Calu3 (cell line): Measurements from ENCODE around the gene MMP13. TPM values are rescaled to one million over a fixed set of nuclear protein-coding genes. Genes with fewer than 3 reads are reported as not detected.

Experiments used
- BruUV-seq: library from RNA; stranded (reverse); fragments of 400-500 nt; replicated peaks from 2 replicates; lab custom pipeline; 2021; lab: Mats Ljungman, UMichigan
- CTCF ChIA-PET: fragments of 300-600 bp; sonication (Branson Sonifier 250); formaldehyde crosslinking; loops from one replicate; lab custom pipeline; 2022; ENCODE audit warnings: antibody characterized with exemption; lab: Charles Lee
- DNase-seq: peaks from one replicate; pipeline ENCODE4 v3.0.0; 2022
- H3K27ac Mint-ChIP-seq: one replicate; pipeline ENCODE4 v1.8.0; 2022; ENCODE audit warnings: mixed read lengths; ENCODE audit not compliant: unreplicated experiment
- H3K27me3 Mint-ChIP-seq: one replicate; pipeline ENCODE4 v1.8.0; 2022; ENCODE audit warnings: mixed read lengths; ENCODE audit not compliant: unreplicated experiment
- H3K36me3 Mint-ChIP-seq: one replicate; pipeline ENCODE4 v1.8.0; 2022; ENCODE audit warnings: mild to moderate bottlenecking, moderate library complexity, mixed read lengths; ENCODE audit not compliant: insufficient read depth, unreplicated experiment
- H3K4me1 Mint-ChIP-seq: one replicate; pipeline ENCODE4 v1.8.0; 2022; ENCODE audit warnings: mild to moderate bottlenecking, low read depth, mixed read lengths; ENCODE audit not compliant: unreplicated experiment
- H3K4me3 Mint-ChIP-seq: one replicate; pipeline ENCODE4 v1.8.0; 2022; ENCODE audit warnings: mild to moderate bottlenecking, low read depth, moderate library complexity, mixed read lengths; ENCODE audit not compliant: unreplicated experiment
- H3K9me3 Mint-ChIP-seq: one replicate; pipeline ENCODE4 v1.8.0; 2022; ENCODE audit warnings: low read depth, mixed read lengths; ENCODE audit not compliant: unreplicated experiment
- intact Hi-C: fragments of 100-400 bp; cut with micrococcal nuclease; formaldehyde crosslinking; loops from one replicate; pipeline ENCODE4 v1.10.0; 2022; ENCODE audit not compliant: unreplicated experiment
- total RNA-seq: library from RNA; stranded (reverse); gene quantifications from 2 replicates; pipeline ENCODE4 v1.2.3, GENCODE V29; 2022
- TF ChIP-seq, protein P1 (sequence below): fragments of 200-600 bp; IDR thresholded peaks from one replicate; pipeline ENCODE4 v1.8.0; 2022; ENCODE audit warnings: antibody characterized with exemption; ENCODE audit not compliant: unreplicated experiment

Gene MMP13
- total RNA-seq, 1 experiment from 2014 or later: not detected

GRCh38 chr11:102967497-102967896, 12.0 kb upstream of the MMP13 start:
- Mint-ChIP-seq H3K9me3 (no peaks in the 10 kb centered on the region), H3K4me3 (no peak overlapping the region), H3K4me1 (no peaks in the 10 kb centered on the region), H3K36me3 (no peaks in the 10 kb centered on the region), H3K27ac (no peak overlapping the region), H3K27me3 (peaks cover 12% of the 10 kb centered on the region)
- intact Hi-C loops: no loop called here
- DNase-seq: no peak
- TF ChIP-seq, protein P1, sequence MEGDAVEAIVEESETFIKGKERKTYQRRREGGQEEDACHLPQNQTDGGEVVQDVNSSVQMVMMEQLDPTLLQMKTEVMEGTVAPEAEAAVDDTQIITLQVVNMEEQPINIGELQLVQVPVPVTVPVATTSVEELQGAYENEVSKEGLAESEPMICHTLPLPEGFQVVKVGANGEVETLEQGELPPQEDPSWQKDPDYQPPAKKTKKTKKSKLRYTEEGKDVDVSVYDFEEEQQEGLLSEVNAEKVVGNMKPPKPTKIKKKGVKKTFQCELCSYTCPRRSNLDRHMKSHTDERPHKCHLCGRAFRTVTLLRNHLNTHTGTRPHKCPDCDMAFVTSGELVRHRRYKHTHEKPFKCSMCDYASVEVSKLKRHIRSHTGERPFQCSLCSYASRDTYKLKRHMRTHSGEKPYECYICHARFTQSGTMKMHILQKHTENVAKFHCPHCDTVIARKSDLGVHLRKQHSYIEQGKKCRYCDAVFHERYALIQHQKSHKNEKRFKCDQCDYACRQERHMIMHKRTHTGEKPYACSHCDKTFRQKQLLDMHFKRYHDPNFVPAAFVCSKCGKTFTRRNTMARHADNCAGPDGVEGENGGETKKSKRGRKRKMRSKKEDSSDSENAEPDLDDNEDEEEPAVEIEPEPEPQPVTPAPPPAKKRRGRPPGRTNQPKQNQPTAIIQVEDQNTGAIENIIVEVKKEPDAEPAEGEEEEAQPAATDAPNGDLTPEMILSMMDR: no peak
- no TSS peak for BruUV-seq
- CTCF ChIA-PET: no interaction called here

- Mint-ChIP-seq H3K4me3 (no peak overlapping the region), H3K9me3 (no peaks in the 10 kb centered on the region), H3K27ac (no peak overlapping the region), H3K27me3 (peaks cover 25% of the 10 kb centered on the region), H3K36me3 (no peaks in the 10 kb centered on the region), H3K4me1 (no peaks in the 10 kb centered on the region)
- intact Hi-C loops: no loop called here
- DNase-seq: no peak
- TF ChIP-seq, protein P1: no peak
- CTCF ChIA-PET: no interaction called here
- no TSS peak for BruUV-seq
These were observed 10.5 kb upstream of the MMP13 start for GRCh38 chr11:102966011-102966410.

DNA sequence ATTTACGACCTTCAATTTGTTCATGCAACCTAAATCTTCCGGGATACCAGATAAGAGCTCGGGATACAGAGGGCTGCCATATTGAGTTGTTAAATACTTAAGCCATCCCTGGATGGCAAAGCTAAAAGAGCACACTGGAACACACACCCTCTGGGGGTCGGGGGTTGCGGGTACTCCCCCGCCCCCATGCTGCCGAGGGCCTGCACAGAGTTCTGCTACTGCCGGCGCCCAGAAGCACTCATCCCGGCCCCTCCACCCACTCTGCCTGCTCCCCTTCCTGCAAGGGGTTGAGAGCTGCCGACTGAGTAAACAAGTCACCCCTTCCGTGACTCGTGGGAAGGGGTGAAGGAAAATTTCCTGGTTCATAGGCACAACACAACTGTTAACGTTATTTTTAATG, 9.3 kb upstream of the MMP13 start:
- CTCF ChIA-PET: no interaction called here
- Mint-ChIP-seq H3K9me3 (no peaks in the 10 kb centered on the region), H3K27me3 (peaks cover 25% of the 10 kb centered on the region), H3K36me3 (no peaks in the 10 kb centered on the region), H3K4me3 (no peak overlapping the region), H3K4me1 (no peaks in the 10 kb centered on the region), H3K27ac (no peak overlapping the region)
- TF ChIP-seq, protein P1: no peak
- no peak for DNase-seq
- BruUV-seq: no TSS peak
- intact Hi-C loops: no loop called here

- intact Hi-C loops: no loop called here
- Mint-ChIP-seq H3K4me1 (no peaks in the 10 kb centered on the region), H3K27me3 (peaks cover 17% of the 10 kb centered on the region), H3K36me3 (no peaks in the 10 kb centered on the region), H3K9me3 (no peaks in the 10 kb centered on the region), H3K27ac (no peak overlapping the region), H3K4me3 (no peak overlapping the region)
- no TSS peak for BruUV-seq
- TF ChIP-seq, protein P1: no peak
- CTCF ChIA-PET: interaction anchor here (0.5 kb wide), 1 partner anchor 860 kb away, joined by 5 read pairs; no protein-coding TSS in a partner anchor
- DNase-seq: no peak
These were observed 2.4 kb upstream of the MMP13 start for GRCh38 chr11:102957953-102958352.
